Large intestine (tissue), 1 donor: ENCODE measurements around the gene LYRM9. TPM values are rescaled to one million over a fixed set of nuclear protein-coding genes. Genes with fewer than 3 reads are reported as not detected.

Experiments
- polyA plus RNA-seq: library from polyadenylated mRNA; unstranded; fragments of 120-200 nt; gene quantifications from one replicate; pipeline ENCODE4 v1.2.1, GENCODE V29; 2013

Gene LYRM9
- polyA plus RNA-seq, 1 donor, result 13.2 TPM

Other genes with a start within 250 kb of the LYRM9 start
- 1.3 TPM for gene NOS2, start 92.8 kb downstream of the LYRM9 start, polyA plus RNA-seq
- gene NLK, start 149.3 kb upstream of the LYRM9 start, polyA plus RNA-seq, result 13.9 TPM